ENCODE data around the gene ZNF587B. TPM values are rescaled to one million over a fixed set of nuclear protein-coding genes. Genes with fewer than 3 reads are reported as not detected.
"Not testable (repeated sequence)": the region's sequence is repeated elsewhere in the genome, so short reads cannot be mapped to it uniquely, and the experiment has no call there.

The ZNF587B gene
- total RNA-seq, 4 donors from 2014 or later = 15.0 to 28.6 (median 19.6) TPM

DNA sequence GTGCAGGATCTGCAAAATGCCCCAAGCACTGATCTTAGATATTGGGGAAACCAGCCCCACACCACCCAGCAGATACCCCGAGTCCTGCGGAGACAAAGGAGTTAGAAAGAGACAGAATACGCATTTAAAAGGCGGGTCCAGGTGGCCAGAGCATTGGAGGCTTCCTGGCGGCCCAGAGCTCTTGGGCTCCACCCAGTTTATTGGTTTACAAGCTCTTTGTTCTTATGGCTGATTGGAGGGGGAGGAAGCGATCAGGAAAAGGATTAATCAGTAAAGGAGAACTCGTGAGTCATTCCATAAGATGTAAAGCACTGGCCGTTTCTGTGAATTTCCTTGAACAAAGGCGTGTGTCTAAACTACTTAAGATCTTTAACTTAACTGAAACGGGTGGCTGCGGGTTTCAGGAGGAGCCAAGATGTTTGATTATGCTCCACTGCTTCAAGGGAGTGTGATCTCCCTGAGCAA is 20.5 kb downstream of the ZNF587B start:
- peaks cover 16% of the 10 kb centered on the region for H3K4me1 ChIP-seq
- H3K9me3 ChIP-seq = no peaks in the 10 kb centered on the region
- peak overlapping the region; percentile 72 for H3K4me3 ChIP-seq
- DNase-seq (ENCODE audit: low spot score in 2 of 2) = no peak
- TF ChIP-seq POLR2A (IDR thresholded peaks at IDR 0.05) (no peak), EP300 (IDR thresholded peaks at IDR 0.05) (no peak), POLR2AphosphoS5 (IDR thresholded peaks at IDR 0.05) (no peak)
- TF ChIP-seq, protein P1, sequence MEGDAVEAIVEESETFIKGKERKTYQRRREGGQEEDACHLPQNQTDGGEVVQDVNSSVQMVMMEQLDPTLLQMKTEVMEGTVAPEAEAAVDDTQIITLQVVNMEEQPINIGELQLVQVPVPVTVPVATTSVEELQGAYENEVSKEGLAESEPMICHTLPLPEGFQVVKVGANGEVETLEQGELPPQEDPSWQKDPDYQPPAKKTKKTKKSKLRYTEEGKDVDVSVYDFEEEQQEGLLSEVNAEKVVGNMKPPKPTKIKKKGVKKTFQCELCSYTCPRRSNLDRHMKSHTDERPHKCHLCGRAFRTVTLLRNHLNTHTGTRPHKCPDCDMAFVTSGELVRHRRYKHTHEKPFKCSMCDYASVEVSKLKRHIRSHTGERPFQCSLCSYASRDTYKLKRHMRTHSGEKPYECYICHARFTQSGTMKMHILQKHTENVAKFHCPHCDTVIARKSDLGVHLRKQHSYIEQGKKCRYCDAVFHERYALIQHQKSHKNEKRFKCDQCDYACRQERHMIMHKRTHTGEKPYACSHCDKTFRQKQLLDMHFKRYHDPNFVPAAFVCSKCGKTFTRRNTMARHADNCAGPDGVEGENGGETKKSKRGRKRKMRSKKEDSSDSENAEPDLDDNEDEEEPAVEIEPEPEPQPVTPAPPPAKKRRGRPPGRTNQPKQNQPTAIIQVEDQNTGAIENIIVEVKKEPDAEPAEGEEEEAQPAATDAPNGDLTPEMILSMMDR (IDR thresholded peaks at IDR 0.05) = no peak
- no peak overlapping the region for H3K27ac ChIP-seq
- H3K36me3 ChIP-seq = peaks cover 20% of the 10 kb centered on the region
- 10% methylated on average over 11 of the region's 11 CpGs for WGBS
- no peaks in the 10 kb centered on the region for H3K27me3 ChIP-seq

DNA sequence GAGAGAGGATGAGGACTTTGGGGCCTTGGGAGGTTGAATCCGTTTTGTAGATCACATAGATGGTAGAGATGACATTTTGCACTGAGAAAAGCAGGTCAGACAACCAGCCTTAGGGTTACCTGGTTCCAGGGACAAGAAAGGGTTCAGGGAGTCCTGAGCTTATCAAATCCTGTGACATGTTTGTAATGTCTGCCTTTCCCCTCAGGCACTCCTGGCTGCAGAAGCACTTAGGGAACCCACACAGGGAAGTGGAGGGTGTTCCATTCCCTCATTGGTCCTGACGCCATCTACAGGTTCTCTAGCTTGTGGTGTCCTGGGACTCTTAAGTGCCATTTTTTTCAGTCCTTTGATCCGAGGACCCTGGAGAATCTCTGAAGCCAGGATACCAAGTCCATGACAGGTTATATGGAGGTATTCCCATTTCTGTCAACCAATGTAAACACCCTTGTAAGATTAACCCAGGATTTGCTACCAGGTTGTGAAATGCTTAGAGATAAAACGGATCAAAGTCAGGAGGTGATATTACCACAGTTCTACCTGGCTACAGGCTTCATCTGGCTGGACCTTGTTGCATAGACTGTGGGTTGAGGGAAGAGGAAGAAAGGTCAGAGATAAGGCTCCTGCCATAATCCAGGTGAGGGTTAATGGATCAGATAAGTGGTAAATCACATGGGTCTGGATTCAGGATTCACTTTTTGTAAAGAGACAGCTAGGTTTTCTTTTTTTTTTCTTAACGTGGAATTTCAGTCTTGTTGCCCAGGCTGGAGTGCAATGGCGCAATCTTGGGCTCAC is 21.9 kb downstream of the ZNF587B start:
- H3K27ac ChIP-seq; H3K4me3 ChIP-seq; H3K9me3 ChIP-seq; DNase-seq (ENCODE audit: low spot score in 2 of 2); H3K27me3 ChIP-seq: not testable (repeated sequence)
- 94% methylated on average over 3 of the region's 6 CpGs for WGBS
- Histone ChIP-seq H3K4me1 (peaks cover 16% of the 10 kb centered on the region), H3K36me3 (peaks cover 30% of the 10 kb centered on the region)

DNA sequence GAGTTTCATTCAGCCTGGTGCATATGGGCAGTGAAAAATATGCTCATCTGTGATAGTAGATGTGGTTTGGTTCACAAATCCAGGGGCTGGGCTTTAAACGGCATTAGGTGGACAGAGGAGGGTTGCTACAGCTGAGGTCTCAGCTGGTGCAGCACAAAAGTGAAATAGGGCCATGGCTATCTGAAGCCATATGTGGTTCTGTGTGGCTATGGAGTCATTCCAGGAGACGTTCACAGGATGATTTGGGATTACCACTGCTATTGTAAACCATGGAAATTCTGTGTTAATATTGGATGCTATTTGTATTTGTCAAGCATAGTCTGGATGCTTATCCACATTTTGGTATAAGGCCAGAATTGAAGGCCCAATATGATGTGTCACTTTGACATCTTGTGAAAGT is 24.0 kb downstream of the ZNF587B start:
- DNase-seq (ENCODE audit: low spot score in 2 of 2); H3K4me3 ChIP-seq; H3K27ac ChIP-seq; H3K9me3 ChIP-seq; H3K27me3 ChIP-seq: not testable (repeated sequence)
- WGBS = 80% methylated on average over 2 of the region's 2 CpGs
- Histone ChIP-seq H3K36me3 (peaks cover 49% of the 10 kb centered on the region), H3K4me1 (peaks cover 16% of the 10 kb centered on the region)

DNA sequence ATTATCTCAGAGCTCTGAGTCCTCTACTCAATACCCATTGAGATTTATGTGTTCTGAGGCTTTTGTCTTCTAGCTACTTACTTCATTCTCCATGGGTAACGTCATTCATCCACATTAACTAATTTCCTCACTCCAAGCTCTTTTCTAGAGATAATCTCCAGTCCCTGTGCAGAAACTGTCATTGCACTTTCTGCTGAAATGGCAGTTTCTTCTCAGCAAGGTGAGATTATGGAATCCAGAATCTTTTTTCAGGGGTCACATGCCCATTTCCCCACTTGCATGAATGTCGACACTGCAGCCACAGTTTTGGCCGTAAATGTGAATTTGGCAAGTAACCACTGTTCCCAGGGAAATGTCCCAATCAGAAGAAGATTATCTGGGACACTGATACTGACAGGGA is 32.3 kb downstream of the ZNF587B start:
- H3K4me3 ChIP-seq; H3K4me1 ChIP-seq; H3K27me3 ChIP-seq; DNase-seq (ENCODE audit: low spot score in 2 of 2); H3K27ac ChIP-seq: not testable (repeated sequence)
- peaks cover 27% of the 10 kb centered on the region for H3K9me3 ChIP-seq
- WGBS = 98% methylated on average over 3 of the region's 3 CpGs
- peaks cover 98% of the 10 kb centered on the region for H3K36me3 ChIP-seq

DNA sequence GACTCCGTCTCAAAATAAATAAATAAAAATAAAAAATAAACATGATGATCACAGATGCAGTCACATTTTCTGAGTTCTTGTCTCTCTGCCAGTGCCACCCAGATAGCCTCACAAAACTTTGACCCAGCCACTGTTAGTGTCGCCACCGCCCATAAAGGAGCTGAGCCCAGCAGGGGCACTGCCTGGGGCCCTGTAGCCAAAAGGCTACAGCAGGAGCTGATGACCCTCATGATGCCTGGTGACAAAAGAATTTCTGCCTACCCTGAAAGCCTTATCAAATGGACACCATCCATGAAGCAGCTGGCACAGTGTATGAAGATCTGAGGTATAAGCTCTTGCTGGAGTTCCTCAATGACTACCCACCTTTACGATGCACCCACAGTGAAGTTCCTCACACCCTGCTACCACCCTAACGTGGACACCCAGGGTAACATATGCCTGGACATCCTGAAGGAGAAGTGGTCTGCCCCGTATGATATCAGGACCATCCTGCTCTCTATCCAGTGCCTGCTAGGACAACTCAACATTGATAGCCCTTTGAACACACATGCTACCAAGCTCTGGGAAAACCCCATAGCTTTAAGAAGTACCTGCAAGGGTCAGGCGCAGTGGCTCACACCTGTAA is 37.9 kb downstream of the ZNF587B start:
- Histone ChIP-seq H3K9me3 (peaks cover 41% of the 10 kb centered on the region), H3K4me1 (no peaks in the 10 kb centered on the region), H3K4me3 (no peak overlapping the region), H3K27me3 (no peaks in the 10 kb centered on the region), H3K27ac (no peak overlapping the region), H3K36me3 (peaks cover 60% of the 10 kb centered on the region)
- WGBS = 95% methylated on average over 7 of the region's 7 CpGs
- DNase-seq (ENCODE audit: low spot score in 2 of 2) = no peak
- TF ChIP-seq, protein P1 (IDR thresholded peaks at IDR 0.05) = no peak
- TF ChIP-seq POLR2AphosphoS5 (IDR thresholded peaks at IDR 0.05) (no peak), POLR2A (IDR thresholded peaks at IDR 0.05) (no peak), EP300 (IDR thresholded peaks at IDR 0.05) (no peak)

DNA sequence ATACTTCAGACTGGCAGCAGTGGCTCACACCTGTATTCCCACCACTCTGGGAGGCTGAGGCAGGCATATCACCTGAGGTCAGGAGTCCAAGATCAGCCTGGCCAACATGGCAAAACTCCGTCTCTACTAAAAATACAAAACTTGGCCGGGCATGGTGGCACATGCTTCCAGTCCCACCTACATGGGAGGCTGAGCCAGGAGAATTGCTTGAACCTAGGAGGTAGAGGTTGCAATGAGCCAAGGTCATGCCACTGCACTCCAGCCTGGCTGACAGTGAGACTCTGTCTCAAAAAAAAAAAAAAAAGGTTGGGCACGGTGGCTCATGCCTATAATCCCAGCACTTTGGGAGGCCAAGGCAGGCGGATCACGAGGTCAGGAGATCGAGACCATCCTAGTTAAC is 39.6 kb downstream of the ZNF587B start:
- H3K9me3 ChIP-seq = peaks cover 56% of the 10 kb centered on the region
- not testable (repeated sequence) for H3K4me1 ChIP-seq; H3K27me3 ChIP-seq; H3K4me3 ChIP-seq; DNase-seq (ENCODE audit: low spot score in 2 of 2); H3K27ac ChIP-seq
- 96% methylated on average over 6 of the region's 6 CpGs for WGBS
- peaks cover 56% of the 10 kb centered on the region for H3K36me3 ChIP-seq

DNA sequence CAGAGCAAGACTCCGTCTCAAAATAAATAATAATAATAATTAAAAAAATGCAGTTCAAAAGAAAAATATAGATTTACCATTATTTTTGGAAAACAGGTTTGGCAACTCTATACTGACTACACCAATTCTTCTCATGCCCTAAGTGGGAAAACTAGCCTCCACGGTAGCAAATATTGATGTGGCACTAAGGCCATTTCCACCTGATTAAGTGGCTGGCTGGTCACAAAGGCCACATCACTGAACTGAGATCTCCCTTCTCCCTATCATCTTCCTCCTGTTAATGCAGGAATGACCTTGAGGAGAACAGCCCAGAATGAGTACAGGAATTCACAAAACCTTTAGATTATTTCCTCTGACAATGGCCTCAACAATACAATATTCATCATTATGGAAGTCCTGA is 40.1 kb downstream of the ZNF587B start:
- Histone ChIP-seq H3K4me3 (no peak overlapping the region), H3K36me3 (peaks cover 52% of the 10 kb centered on the region), H3K9me3 (peaks cover 56% of the 10 kb centered on the region), H3K27ac (no peak overlapping the region), H3K4me1 (no peaks in the 10 kb centered on the region), H3K27me3 (no peaks in the 10 kb centered on the region)
- DNase-seq (ENCODE audit: low spot score in 2 of 2) = no peak
- no peak for TF ChIP-seq EP300 (IDR thresholded peaks at IDR 0.05)
- TF ChIP-seq POLR2A (IDR thresholded peaks at IDR 0.05) = no peak
- no peak for TF ChIP-seq POLR2AphosphoS5 (IDR thresholded peaks at IDR 0.05)
- TF ChIP-seq, protein P1 (IDR thresholded peaks at IDR 0.05) = no peak
- WGBS = 89% methylated on average over 2 of the region's 2 CpGs

All from suprapubic skin (tissue), 4 donors.